BE2C (cell line): ENCODE data around the gene RHEX.
A peak's percentile ranks its signal among the peaks of the same experiment; 100 is the strongest.

Source experiments
- DNase-seq: peaks from one replicate; pipeline ENCODE4 v3.0.0-alpha.2; 2020
- H3K27me3 ChIP-seq: fragments of 250-450 bp; sonication (Bioruptor Pico); 2 replicates; pipeline ENCODE4 v1.5.1; 2020; ENCODE audit warnings: mild to moderate bottlenecking
- H3K36me3 ChIP-seq: fragments of 250-450 bp; sonication (Bioruptor Pico); 2 replicates; pipeline ENCODE4 v1.5.1; 2020; ENCODE audit warnings: mild to moderate bottlenecking
- H3K4me1 ChIP-seq: fragments of 250-450 bp; sonication (Bioruptor Pico); 2 replicates; pipeline ENCODE4 v1.5.1; 2020
- H3K4me3 ChIP-seq: 2 replicates; pipeline ENCODE4 v1.5.1; 2011; ENCODE audit warnings: low read depth, low read length
- H3K9me3 ChIP-seq: fragments of 250-450 bp; sonication (Bioruptor Pico); 2 replicates; pipeline ENCODE4 v1.5.1; 2020
- TF ChIP-seq, protein P1 (sequence below): IDR thresholded peaks from 2 replicates; pipeline ENCODE4 v1.5.1; 2012; ENCODE audit warnings: mild to moderate bottlenecking, low read depth, low read length

The RHEX gene

GRCh38 chr1:206116191-206116872 is 63.4 kb downstream of the RHEX start:
- no peaks in the 10 kb centered on the region for H3K36me3 ChIP-seq
- no peaks in the 10 kb centered on the region for H3K4me1 ChIP-seq
- TF ChIP-seq, protein P1, sequence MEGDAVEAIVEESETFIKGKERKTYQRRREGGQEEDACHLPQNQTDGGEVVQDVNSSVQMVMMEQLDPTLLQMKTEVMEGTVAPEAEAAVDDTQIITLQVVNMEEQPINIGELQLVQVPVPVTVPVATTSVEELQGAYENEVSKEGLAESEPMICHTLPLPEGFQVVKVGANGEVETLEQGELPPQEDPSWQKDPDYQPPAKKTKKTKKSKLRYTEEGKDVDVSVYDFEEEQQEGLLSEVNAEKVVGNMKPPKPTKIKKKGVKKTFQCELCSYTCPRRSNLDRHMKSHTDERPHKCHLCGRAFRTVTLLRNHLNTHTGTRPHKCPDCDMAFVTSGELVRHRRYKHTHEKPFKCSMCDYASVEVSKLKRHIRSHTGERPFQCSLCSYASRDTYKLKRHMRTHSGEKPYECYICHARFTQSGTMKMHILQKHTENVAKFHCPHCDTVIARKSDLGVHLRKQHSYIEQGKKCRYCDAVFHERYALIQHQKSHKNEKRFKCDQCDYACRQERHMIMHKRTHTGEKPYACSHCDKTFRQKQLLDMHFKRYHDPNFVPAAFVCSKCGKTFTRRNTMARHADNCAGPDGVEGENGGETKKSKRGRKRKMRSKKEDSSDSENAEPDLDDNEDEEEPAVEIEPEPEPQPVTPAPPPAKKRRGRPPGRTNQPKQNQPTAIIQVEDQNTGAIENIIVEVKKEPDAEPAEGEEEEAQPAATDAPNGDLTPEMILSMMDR: no peak
- no peak for DNase-seq
- no peaks in the 10 kb centered on the region for H3K9me3 ChIP-seq
- no peak overlapping the region for H3K4me3 ChIP-seq
- peaks cover 35% of the 10 kb centered on the region for H3K27me3 ChIP-seq

GRCh38 chr1:206116873-206117150 is 63.8 kb downstream of the RHEX start:
- H3K27me3 ChIP-seq: peaks cover 35% of the 10 kb centered on the region
- H3K4me1 ChIP-seq: no peaks in the 10 kb centered on the region
- TF ChIP-seq, protein P1: no peak
- no peak for DNase-seq
- H3K36me3 ChIP-seq: no peaks in the 10 kb centered on the region
- H3K4me3 ChIP-seq: no peak overlapping the region
- no peaks in the 10 kb centered on the region for H3K9me3 ChIP-seq

GRCh38 chr1:206117151-206117948 is 64.4 kb downstream of the RHEX start, which contains the start of gene AVPR1B:
Gene AVPR1B, minus strand, starts transcription at chr1:206117388. Its CDS starts 498 bp downstream, at chr1:206116890.
- H3K27me3 ChIP-seq: peaks cover 35% of the 10 kb centered on the region
- no peaks in the 10 kb centered on the region for H3K9me3 ChIP-seq
- no peak within 1 kb of the TSS; the same call in 1 of the 2 replicates for H3K4me3 ChIP-seq
- no peaks in the 10 kb centered on the region for H3K36me3 ChIP-seq
- TF ChIP-seq, protein P1: no peak
- peak; percentile 28 for DNase-seq
- no peaks in the 10 kb centered on the region for H3K4me1 ChIP-seq

DNA sequence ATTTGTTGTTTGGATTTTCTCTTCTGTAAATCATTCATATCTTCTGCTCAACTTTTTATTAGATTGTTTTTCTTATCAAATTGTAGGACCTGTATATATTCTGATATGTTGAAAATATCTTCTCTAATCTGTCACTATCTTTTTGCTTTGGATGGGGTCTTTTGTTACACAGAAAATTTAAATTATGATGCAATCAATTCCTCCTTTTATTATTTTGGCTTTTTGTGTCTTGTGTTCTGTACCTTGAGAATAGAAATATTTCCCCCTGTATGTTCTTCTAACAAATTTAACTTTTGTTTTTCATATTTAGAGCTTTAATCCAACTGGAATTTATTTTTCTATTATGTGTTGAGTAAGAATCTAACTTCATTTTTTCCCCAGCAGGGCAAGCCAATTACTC is 67.4 kb downstream of the RHEX start:
- TF ChIP-seq, protein P1: no peak
- DNase-seq: no peak
- no peaks in the 10 kb centered on the region for H3K9me3 ChIP-seq

DNA sequence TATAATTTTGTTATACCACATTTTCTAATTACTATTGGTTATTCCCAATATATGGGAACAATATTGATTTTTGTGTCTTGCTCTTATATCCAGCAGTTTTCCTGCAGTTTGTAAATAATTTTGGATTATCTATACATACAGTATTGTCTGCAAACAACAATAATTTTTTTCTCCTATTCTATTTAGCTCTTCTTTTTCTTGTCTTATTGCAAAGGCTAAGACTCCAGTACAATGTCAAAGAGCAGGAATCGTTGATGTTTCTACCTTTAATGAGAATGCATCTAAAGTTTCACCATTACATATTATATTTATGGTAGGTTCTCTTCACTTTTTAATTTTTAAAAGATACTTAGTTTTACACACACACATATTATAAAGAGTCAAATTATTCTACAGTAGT is 68.3 kb downstream of the RHEX start:
- H3K27me3 ChIP-seq: peaks cover 28% of the 10 kb centered on the region
- no peak overlapping the region for H3K4me3 ChIP-seq
- no peaks in the 10 kb centered on the region for H3K36me3 ChIP-seq
- no peak for DNase-seq
- H3K4me1 ChIP-seq: no peaks in the 10 kb centered on the region
- H3K9me3 ChIP-seq: no peaks in the 10 kb centered on the region
- TF ChIP-seq, protein P1: no peak

More for the DNA sequence above, 67.4 kb downstream of the RHEX start:
- Histone ChIP-seq H3K4me1 (no peaks in the 10 kb centered on the region), H3K36me3 (no peaks in the 10 kb centered on the region), H3K4me3 (no peak overlapping the region), H3K27me3 (peaks cover 28% of the 10 kb centered on the region)

DNA sequence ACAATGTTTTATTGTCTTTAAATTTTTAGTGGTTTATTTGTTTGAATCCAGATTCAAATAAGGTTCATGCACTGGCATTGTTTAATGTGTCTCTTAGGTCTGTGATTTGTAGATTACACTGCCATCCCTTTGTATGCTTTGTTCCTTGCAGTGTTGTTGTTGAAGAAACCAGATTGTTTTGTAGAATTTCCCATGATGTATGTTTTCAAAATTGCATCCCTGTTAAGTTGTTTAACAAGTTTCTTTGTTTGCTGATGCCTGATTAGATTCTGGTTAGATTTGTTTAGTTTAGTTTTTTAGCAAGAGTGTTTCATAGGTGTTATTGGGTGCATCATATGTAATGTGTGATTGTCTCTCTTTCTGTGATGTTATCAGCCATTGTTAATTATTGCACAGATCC is 69.7 kb downstream of the RHEX start:
- TF ChIP-seq, protein P1: no peak
- Histone ChIP-seq H3K4me1 (no peaks in the 10 kb centered on the region), H3K36me3 (no peaks in the 10 kb centered on the region), H3K4me3 (no peak overlapping the region), H3K27me3 (peaks cover 24% of the 10 kb centered on the region), H3K9me3 (no peaks in the 10 kb centered on the region)
- DNase-seq: no peak
